Measurements from ENCODE around the gene MYMK.

MYMK gene

GRCh38 chr9:133547116-133547515, 22.4 kb upstream of the MYMK start:
- TF ChIP-seq CTCF (IDR thresholded peaks at IDR 0.05; ENCODE audit: low read depth, low read length, missing control alignments): no peak
- H3K4me3 ChIP-seq (replicated peaks; ENCODE audit: low read depth, low read length): no peak overlapping the region

GRCh38 chr9:133546287-133546680, 21.5 kb upstream of the MYMK start:
- no peak overlapping the region for H3K4me3 ChIP-seq (replicated peaks; ENCODE audit: low read depth, low read length)
- no peak for TF ChIP-seq CTCF (IDR thresholded peaks at IDR 0.05; ENCODE audit: low read depth, low read length, missing control alignments)
- DNase-seq (ENCODE audit: extremely low read depth, low read depth): no peak

More at GRCh38 chr9:133547116-133547515, 22.4 kb upstream of the MYMK start:
- DNase-seq (ENCODE audit: extremely low read depth, low read depth): no peak

- no peak for TF ChIP-seq CTCF (IDR thresholded peaks at IDR 0.05; ENCODE audit: low read depth, low read length, missing control alignments)
- DNase-seq (ENCODE audit: extremely low read depth, low read depth): no peak
- no peak overlapping the region for H3K4me3 ChIP-seq (replicated peaks; ENCODE audit: low read depth, low read length)
Measured at GRCh38 chr9:133545494-133546286, 20.9 kb upstream of the MYMK start.

- no peak for DNase-seq (ENCODE audit: extremely low read depth, low read depth)
- no peak for TF ChIP-seq CTCF (IDR thresholded peaks at IDR 0.05; ENCODE audit: low read depth, low read length, missing control alignments)
- H3K4me3 ChIP-seq (replicated peaks; ENCODE audit: low read depth, low read length): no peak overlapping the region
Measured at GRCh38 chr9:133543772-133544467, 19.2 kb upstream of the MYMK start.

- DNase-seq (ENCODE audit: extremely low read depth, low read depth): no peak
- no peak for TF ChIP-seq CTCF (IDR thresholded peaks at IDR 0.05; ENCODE audit: low read depth, low read length, missing control alignments)
- H3K4me3 ChIP-seq (replicated peaks; ENCODE audit: low read depth, low read length): no peak overlapping the region
Measured at GRCh38 chr9:133542002-133542401, 17.2 kb upstream of the MYMK start.

GRCh38 chr9:133540698-133541025, 15.9 kb upstream of the MYMK start:
- DNase-seq (ENCODE audit: extremely low read depth, low read depth): no peak
- TF ChIP-seq CTCF (IDR thresholded peaks at IDR 0.05; ENCODE audit: low read depth, low read length, missing control alignments): no peak
- no peak overlapping the region for H3K4me3 ChIP-seq (replicated peaks; ENCODE audit: low read depth, low read length)
